ENCODE measurements around the gene IFNA2.

IFNA2 gene

DNA sequence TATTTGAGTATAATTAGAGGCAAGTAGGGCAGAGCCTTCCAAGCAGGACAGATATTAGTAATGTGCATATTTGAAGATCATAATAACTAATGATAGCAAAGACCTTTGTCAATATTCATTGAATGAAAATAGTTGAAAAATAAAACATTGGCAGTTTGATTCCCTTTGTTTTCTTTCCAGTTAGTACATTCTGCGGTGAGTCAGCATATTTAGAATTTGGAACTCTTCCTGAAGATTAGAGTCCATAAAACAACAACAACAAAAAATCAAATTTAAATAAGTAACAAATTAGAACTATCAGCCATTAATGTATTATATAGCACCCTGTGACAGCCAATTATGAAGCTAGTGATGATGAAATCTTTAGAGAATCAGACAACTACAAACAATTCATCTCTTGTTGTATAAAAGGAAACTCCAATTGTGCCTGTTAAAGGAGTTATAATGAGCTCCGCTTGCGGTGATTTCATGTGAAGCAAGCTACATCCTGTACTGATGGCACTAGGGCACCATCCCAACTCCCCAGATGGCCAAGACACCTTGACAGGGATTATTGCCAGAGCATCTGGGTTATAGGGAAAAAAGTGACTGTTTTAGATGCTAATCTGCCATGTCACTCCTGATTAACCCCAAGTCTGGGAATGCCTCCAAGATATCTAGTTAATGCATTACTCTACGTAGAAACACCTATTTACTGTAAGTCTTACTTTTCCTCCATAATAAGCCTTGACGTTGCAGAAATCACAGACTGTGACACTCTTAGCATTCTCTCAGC, 30.5 kb upstream of the IFNA2 start:
- TF ChIP-seq TAF1 (IDR thresholded peaks at IDR 0.05; ENCODE audit: borderline replicate concordance, insufficient read depth, low read length) = no peak
- TF ChIP-seq POLR2AphosphoS5 (IDR thresholded peaks at IDR 0.05; ENCODE audit: low read depth, low read length) = no peak
- TF ChIP-seq, protein P1, sequence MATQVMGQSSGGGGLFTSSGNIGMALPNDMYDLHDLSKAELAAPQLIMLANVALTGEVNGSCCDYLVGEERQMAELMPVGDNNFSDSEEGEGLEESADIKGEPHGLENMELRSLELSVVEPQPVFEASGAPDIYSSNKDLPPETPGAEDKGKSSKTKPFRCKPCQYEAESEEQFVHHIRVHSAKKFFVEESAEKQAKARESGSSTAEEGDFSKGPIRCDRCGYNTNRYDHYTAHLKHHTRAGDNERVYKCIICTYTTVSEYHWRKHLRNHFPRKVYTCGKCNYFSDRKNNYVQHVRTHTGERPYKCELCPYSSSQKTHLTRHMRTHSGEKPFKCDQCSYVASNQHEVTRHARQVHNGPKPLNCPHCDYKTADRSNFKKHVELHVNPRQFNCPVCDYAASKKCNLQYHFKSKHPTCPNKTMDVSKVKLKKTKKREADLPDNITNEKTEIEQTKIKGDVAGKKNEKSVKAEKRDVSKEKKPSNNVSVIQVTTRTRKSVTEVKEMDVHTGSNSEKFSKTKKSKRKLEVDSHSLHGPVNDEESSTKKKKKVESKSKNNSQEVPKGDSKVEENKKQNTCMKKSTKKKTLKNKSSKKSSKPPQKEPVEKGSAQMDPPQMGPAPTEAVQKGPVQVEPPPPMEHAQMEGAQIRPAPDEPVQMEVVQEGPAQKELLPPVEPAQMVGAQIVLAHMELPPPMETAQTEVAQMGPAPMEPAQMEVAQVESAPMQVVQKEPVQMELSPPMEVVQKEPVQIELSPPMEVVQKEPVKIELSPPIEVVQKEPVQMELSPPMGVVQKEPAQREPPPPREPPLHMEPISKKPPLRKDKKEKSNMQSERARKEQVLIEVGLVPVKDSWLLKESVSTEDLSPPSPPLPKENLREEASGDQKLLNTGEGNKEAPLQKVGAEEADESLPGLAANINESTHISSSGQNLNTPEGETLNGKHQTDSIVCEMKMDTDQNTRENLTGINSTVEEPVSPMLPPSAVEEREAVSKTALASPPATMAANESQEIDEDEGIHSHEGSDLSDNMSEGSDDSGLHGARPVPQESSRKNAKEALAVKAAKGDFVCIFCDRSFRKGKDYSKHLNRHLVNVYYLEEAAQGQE (IDR thresholded peaks at IDR 0.05; ENCODE audit: insufficient read depth in 1 of 2, low read depth in 2 of 2, low read length in 2 of 2) = no peak

DNA sequence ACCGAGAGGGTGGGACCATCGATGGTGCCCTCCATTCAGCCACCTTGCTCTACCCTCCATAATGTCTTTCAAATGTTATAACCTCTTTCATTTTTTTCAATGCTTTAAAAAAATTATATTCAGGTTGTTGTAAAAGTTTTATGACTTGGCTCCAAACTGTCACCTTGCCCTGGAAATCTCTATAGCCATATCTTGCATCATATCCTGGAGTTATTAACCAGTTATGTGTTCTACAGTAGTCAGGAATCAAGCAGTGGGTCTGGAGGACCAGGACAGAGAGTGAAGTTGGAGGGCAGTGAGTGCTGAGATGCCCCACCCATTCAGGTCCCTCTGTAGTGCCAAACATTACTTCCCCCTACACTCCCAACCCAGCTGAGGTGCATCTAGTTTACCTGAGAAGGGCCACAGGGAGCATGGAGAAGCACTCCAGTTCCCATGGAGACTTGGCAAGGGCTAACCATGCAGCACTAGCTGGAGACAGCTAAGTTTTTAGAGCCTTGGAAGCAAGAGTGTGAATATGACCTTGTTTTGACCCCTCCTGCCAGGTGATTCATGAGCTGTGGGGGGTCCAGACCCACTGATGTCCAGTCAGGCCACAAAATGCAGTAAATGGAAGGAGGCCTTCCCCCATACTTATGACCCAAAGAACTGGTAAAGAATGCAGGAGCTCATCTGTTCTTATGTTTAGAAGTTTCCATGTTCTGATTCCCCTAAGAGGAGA, 29.2 kb upstream of the IFNA2 start:
- TF ChIP-seq, protein P1 (IDR thresholded peaks at IDR 0.05; ENCODE audit: insufficient read depth in 1 of 2, low read depth in 2 of 2, low read length in 2 of 2) = no peak
- no peak for TF ChIP-seq POLR2AphosphoS5 (IDR thresholded peaks at IDR 0.05; ENCODE audit: low read depth, low read length)
- TF ChIP-seq SIN3A (IDR thresholded peaks at IDR 0.05; ENCODE audit: borderline replicate concordance, insufficient read depth, low read length) = no peak
- no peak for TF ChIP-seq TAF1 (IDR thresholded peaks at IDR 0.05; ENCODE audit: borderline replicate concordance, insufficient read depth, low read length)

DNA sequence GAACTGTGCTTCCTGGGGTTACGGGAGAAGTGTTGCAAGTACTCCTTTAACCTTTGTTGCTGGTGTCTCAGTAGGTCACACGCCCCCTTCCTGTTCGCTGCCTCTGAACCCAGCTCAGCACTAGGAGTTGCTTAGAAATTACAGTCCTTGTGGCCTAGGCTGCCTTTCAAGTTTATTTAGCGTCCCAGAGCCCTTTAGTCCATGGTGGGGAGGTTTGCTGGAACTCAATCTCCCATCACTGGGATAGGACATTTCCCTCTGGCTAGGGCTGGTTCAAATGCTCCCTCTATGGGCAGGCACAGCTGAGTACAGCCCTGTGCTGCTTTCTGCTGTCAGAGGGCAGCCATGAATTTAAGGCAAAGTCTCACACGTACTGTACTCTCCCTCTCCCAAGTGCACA, 28.4 kb upstream of the IFNA2 start:
- no peak for TF ChIP-seq POLR2AphosphoS5 (IDR thresholded peaks at IDR 0.05; ENCODE audit: low read depth, low read length)
- no peak for TF ChIP-seq SIN3A (IDR thresholded peaks at IDR 0.05; ENCODE audit: borderline replicate concordance, insufficient read depth, low read length)
- TF ChIP-seq FOXP2 (optimal IDR thresholded peaks at IDR 0.05; ENCODE audit: borderline replicate concordance, extremely low read depth, extremely low read length, insufficient read depth) = no peak
- TF ChIP-seq, protein P1 (IDR thresholded peaks at IDR 0.05; ENCODE audit: insufficient read depth in 1 of 2, low read depth in 2 of 2, low read length in 2 of 2) = no peak
- TF ChIP-seq TAF1 (IDR thresholded peaks at IDR 0.05; ENCODE audit: borderline replicate concordance, insufficient read depth, low read length) = no peak

DNA sequence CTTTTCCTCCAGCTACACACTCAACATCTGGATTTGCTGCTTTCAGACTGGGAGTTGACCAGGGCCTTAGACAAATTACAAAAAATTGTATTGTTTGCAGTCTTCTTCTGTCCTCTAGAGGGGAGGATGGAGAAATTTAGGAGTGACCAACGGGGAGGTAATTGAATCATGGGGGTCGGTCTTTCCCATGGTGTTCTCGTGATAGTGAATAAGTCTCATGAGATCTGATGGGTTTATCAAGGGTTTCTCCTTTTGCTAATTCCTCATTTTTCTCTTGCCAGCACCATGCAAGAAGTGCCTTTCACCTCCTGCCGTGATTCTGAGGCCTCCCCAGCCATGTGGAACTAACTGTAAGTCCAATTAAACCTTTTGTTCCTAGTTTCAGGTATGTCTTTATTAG, 28.0 kb upstream of the IFNA2 start:
- TF ChIP-seq, protein P1 (IDR thresholded peaks at IDR 0.05; ENCODE audit: insufficient read depth in 1 of 2, low read depth in 2 of 2, low read length in 2 of 2) = no peak
- TF ChIP-seq SIN3A (IDR thresholded peaks at IDR 0.05; ENCODE audit: borderline replicate concordance, insufficient read depth, low read length) (no peak), POLR2AphosphoS5 (IDR thresholded peaks at IDR 0.05; ENCODE audit: low read depth, low read length) (no peak), FOXP2 (optimal IDR thresholded peaks at IDR 0.05; ENCODE audit: borderline replicate concordance, extremely low read depth, extremely low read length, insufficient read depth) (no peak), TAF1 (IDR thresholded peaks at IDR 0.05; ENCODE audit: borderline replicate concordance, insufficient read depth, low read length) (no peak)
